Smooth muscle cell (in vitro differentiated cells): ENCODE results near the gene TRABD2B. TPM values are rescaled to one million over a fixed set of nuclear protein-coding genes. Genes with fewer than 3 reads are reported as not detected.

Experiments
- DNase-seq: peaks from one replicate; lab custom pipeline; 2025; ENCODE audit not compliant: unreplicated experiment; lab: John Stamatoyannopoulos, UW
- H2AFZ ChIP-seq: fragments of 200-600 bp; sonication (generic); 2 replicates; pipeline ENCODE4 v1.6.0; 2016; ENCODE audit warnings: antibody characterized with exemption, low read depth, mild to moderate bottlenecking
- H3F3A ChIP-seq: fragments of 200-600 bp; sonication (generic); 2 replicates; pipeline ENCODE4 v1.6.0; 2017; ENCODE audit warnings: antibody characterized with exemption, low read depth
- H3K27ac ChIP-seq: fragments of 200-600 bp; sonication (generic); 2 replicates; pipeline ENCODE4 v1.5.1; 2016; ENCODE audit warnings: low read depth, mild to moderate bottlenecking
- H3K27me3 ChIP-seq: fragments of 200-600 bp; sonication (generic); 2 replicates; pipeline ENCODE4 v1.6.1; 2016; ENCODE audit warnings: low read depth, mild to moderate bottlenecking
- H3K36me3 ChIP-seq: fragments of 200-600 bp; sonication (generic); 2 replicates; pipeline ENCODE4 v1.5.1; 2016; ENCODE audit warnings: low read depth
- H3K4me1 ChIP-seq: fragments of 200-600 bp; sonication (generic); 2 replicates; pipeline ENCODE4 v1.5.1; 2016; ENCODE audit warnings: low read depth
- H3K4me2 ChIP-seq: fragments of 200-600 bp; sonication (generic); 2 replicates; pipeline ENCODE4 v1.6.0; 2016; ENCODE audit warnings: mild to moderate bottlenecking
- H3K4me3 ChIP-seq: fragments of 200-600 bp; sonication (generic); 2 replicates; pipeline ENCODE4 v1.5.1; 2016; ENCODE audit warnings: mild to moderate bottlenecking
- H3K79me2 ChIP-seq: fragments of 200-600 bp; sonication (generic); 2 replicates; pipeline ENCODE4 v1.6.0; 2016; ENCODE audit warnings: low read depth, mild to moderate bottlenecking
- H3K9ac ChIP-seq: fragments of 200-600 bp; sonication (generic); 2 replicates; pipeline ENCODE4 v1.6.0; 2016; ENCODE audit warnings: low read depth
- H3K9me3 ChIP-seq: fragments of 200-600 bp; sonication (generic); replicated peaks from 2 replicates; pipeline ENCODE4 v1.5.1; 2016; ENCODE audit warnings: low read depth
- H4K20me1 ChIP-seq: fragments of 200-600 bp; sonication (generic); 2 replicates; pipeline ENCODE4 v1.6.0; 2016; ENCODE audit warnings: low read depth
- CTCF ChIP-seq: fragments of 200-600 bp; sonication (generic); IDR thresholded peaks from 2 replicates; pipeline ENCODE4 v1.5.1; 2017; ENCODE audit warnings: borderline replicate concordance, mild to moderate bottlenecking, antibody characterized with exemption; ENCODE audit not compliant: insufficient read depth, poor library complexity, severe bottlenecking
- whole genome bisulfite sequencing: methylation state at CpG from one replicate; pipeline ENCODE4 v1.1.7; 2016; ENCODE audit warnings: low lambda C conversion rate; 5-methylcytosine and 5-hydroxymethylcytosine counted together
- polyA plus RNA-seq: library from polyadenylated mRNA; unstranded; fragments of >200 nt; fragmentation: Nextera tagmentation; extraction: Ambion mirVana; gene quantifications from 2 replicates; pipeline ENCODE4 v1.2.1, GENCODE V29; 2016
- total RNA-seq: library from RNA; depleted of rRNA; stranded (reverse); fragments of >200 nt; gene quantifications from 2 replicates; pipeline ENCODE4 v1.2.3, GENCODE V29; 2014

Gene TRABD2B
- total and polyA plus RNA-seq, 2 experiments from 2014 or later, result 0.94 to 4.9 TPM

GRCh38 chr1:47908258-47908657 is 88.9 kb downstream of the TRABD2B start:
- Histone ChIP-seq H3K4me3 (no peak overlapping the region), H3K27ac (no peak overlapping the region), H3K27me3 (no peaks in the 10 kb centered on the region), H3F3A (peaks cover 7% of the 10 kb centered on the region), H3K4me1 (peaks cover 20% of the 10 kb centered on the region), H2AFZ (no peak overlapping the region), H4K20me1 (peaks cover 91% of the 10 kb centered on the region), H3K4me2 (no peak overlapping the region), H3K36me3 (no peaks in the 10 kb centered on the region), H3K9ac (no peak overlapping the region), H3K9me3 (no peaks in the 10 kb centered on the region), H3K79me2 (no peaks in the 10 kb centered on the region)
- no peak for DNase-seq
- TF ChIP-seq CTCF, result no peak
- 96% methylated on average over 2 of the region's 2 CpGs for whole genome bisulfite sequencing

- Histone ChIP-seq H3K79me2 (no peaks in the 10 kb centered on the region), H3K36me3 (no peaks in the 10 kb centered on the region), H3K9ac (no peak overlapping the region), H3K9me3 (no peaks in the 10 kb centered on the region), H4K20me1 (peaks cover 86% of the 10 kb centered on the region), H3F3A (peaks cover 7% of the 10 kb centered on the region), H3K4me3 (no peak overlapping the region), H3K4me2 (no peak overlapping the region), H3K27me3 (no peaks in the 10 kb centered on the region), H2AFZ (no peak overlapping the region), H3K4me1 (peaks cover 14% of the 10 kb centered on the region), H3K27ac (no peak overlapping the region)
- WGBS, result 57% methylated on average over 1 of the region's 1 CpG
- DNase-seq, result no peak
- no peak for TF ChIP-seq CTCF
These were observed 90.0 kb downstream of the TRABD2B start for GRCh38 chr1:47907177-47907528.

GRCh38 chr1:47906527-47907176 is 90.5 kb downstream of the TRABD2B start:
- no peak for TF ChIP-seq CTCF

GRCh38 chr1:47906009-47906432 is 91.2 kb downstream of the TRABD2B start:
- Histone ChIP-seq H4K20me1 (peaks cover 76% of the 10 kb centered on the region), H2AFZ (no peak overlapping the region), H3K36me3 (no peaks in the 10 kb centered on the region), H3K27me3 (no peaks in the 10 kb centered on the region), H3K9ac (no peak overlapping the region), H3K9me3 (no peaks in the 10 kb centered on the region), H3K79me2 (no peaks in the 10 kb centered on the region), H3F3A (peaks cover 7% of the 10 kb centered on the region), H3K27ac (peak overlapping the region; percentile 42), H3K4me2 (peak overlapping the region; percentile 59), H3K4me1 (peaks cover 7% of the 10 kb centered on the region), H3K4me3 (no peak overlapping the region)
- no peak for DNase-seq
- 45% methylated on average over 4 of the region's 4 CpGs for WGBS
- no peak for TF ChIP-seq CTCF

More at GRCh38 chr1:47906527-47907176, 90.5 kb downstream of the TRABD2B start:
- Histone ChIP-seq H4K20me1 (peaks cover 81% of the 10 kb centered on the region), H3K79me2 (no peaks in the 10 kb centered on the region), H3K9ac (no peak overlapping the region), H3K4me1 (peaks cover 9% of the 10 kb centered on the region), H3K4me3 (no peak overlapping the region), H3K4me2 (peak overlapping the region; percentile 59), H2AFZ (no peak overlapping the region), H3K27me3 (no peaks in the 10 kb centered on the region), H3K27ac (peak overlapping the region; percentile 42), H3F3A (peaks cover 7% of the 10 kb centered on the region), H3K36me3 (no peaks in the 10 kb centered on the region), H3K9me3 (no peaks in the 10 kb centered on the region)
- 60% methylated on average over 14 of the region's 14 CpGs for WGBS
- DNase-seq, result no peak
